Measurements from ENCODE around the gene ASCC1. TPM values are rescaled to one million over a fixed set of nuclear protein-coding genes. Genes with fewer than 3 reads are reported as not detected.

Gene ASCC1
- total and polyA plus RNA-seq, 2 of the 13 experiments (the other 11 are each of a cell fraction or from before 2014, with no cell fraction given) = 21.6 to 30.1 TPM

DNA sequence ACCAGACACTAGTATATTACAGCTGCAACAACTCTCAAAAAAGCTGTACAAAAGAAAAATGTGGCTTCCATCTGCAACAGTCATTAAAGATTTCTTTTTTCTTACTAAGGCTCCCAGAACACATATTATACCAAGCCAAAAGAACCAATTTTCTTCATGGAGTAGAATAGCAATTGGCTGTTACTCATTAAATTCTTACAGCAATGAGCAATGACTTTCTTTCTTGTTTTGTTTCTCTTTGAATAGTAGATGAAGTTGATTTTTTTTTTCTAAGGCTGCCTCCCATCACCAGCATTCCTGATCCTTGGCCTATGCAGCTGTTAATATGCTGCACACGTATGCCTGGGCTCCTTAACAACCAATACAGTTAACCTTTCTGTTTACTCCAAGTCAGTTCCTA is 91.1 kb downstream of the ASCC1 start:
- ChIA-PET POLR2A (interaction anchor here (0.7 to 1.3 kb wide), 2 partner anchors 204 to 207 kb away, joined by 3 to 4 read pairs; no protein-coding TSS in a partner anchor), CTCF (ENCODE audit: low intra/inter-chr PET ratio, low total read pairs) (no interaction called here)
- no peak overlapping the region for H3K4me3 ChIP-seq (replicated peaks in 1 of 3; ENCODE audit: insufficient read depth in 1 of 3, low read depth in 2 of 3, low read length in 3 of 3)
- H3K27me3 ChIP-seq (ENCODE audit: control insufficient read depth in 1 of 2, insufficient read depth in 2 of 2, low read length in 2 of 2) = no peaks in the 10 kb centered on the region
- ATAC-seq (no peak), FAIRE-seq (no peak), DNase-seq (ENCODE audit: low spot score) (no peak)
- no peaks in the 10 kb centered on the region for H4K20me1 ChIP-seq (ENCODE audit: insufficient read depth, low read length)
- no peaks in the 10 kb centered on the region for H3K4me1 ChIP-seq (ENCODE audit: insufficient read depth, low read length)
- H3K4me2 ChIP-seq (ENCODE audit: low read depth, low read length) = no peak overlapping the region
- no peak overlapping the region for H3K27ac ChIP-seq (ENCODE audit: extremely low read length, insufficient read depth, low read length)
- H3K9ac ChIP-seq (ENCODE audit: insufficient read depth, low read depth, low read length) = no peak overlapping the region
- no peak overlapping the region for H2AFZ ChIP-seq (ENCODE audit: low read length)
- intact Hi-C loops (cut with micrococcal nuclease; ENCODE audit: unreplicated experiment) (loop anchor here (10.0 kb wide), 1 partner anchor 100 kb away; no protein-coding TSS in a partner anchor), in situ Hi-C loops (cut with HindIII; ENCODE audit: extremely low pct_ligation_motif_present, low pct_unique_long_range_greater_than_20kb) (no loop called here)
- H3K36me3 ChIP-seq (replicated peaks in 1 of 2; ENCODE audit: control insufficient read depth in 1 of 2, insufficient read depth in 2 of 2, low read length in 2 of 2) = peaks cover 0 to 5% of the 10 kb centered on the region in 2 experiments; a peak in 3 of 5 replicates
- BruUV-seq (replicated peaks) = no TSS peak
- H3K79me2 ChIP-seq (ENCODE audit: insufficient read depth, low read length) = no peaks in the 10 kb centered on the region
- H3K9me3 ChIP-seq (ENCODE audit: low read length) = no peaks in the 10 kb centered on the region
- WGBS (ENCODE audit: low lambda C conversion rate) = 93% methylated on average over 1 of the region's 1 CpG
- TF ChIP-seq, protein P1, sequence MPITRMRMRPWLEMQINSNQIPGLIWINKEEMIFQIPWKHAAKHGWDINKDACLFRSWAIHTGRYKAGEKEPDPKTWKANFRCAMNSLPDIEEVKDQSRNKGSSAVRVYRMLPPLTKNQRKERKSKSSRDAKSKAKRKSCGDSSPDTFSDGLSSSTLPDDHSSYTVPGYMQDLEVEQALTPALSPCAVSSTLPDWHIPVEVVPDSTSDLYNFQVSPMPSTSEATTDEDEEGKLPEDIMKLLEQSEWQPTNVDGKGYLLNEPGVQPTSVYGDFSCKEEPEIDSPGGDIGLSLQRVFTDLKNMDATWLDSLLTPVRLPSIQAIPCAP (CRISPR knock-in tag; IDR thresholded peaks at IDR 0.05; ENCODE audit: low read depth) = no peak
- TF ChIP-seq ZNF569 (CRISPR knock-in tag; IDR thresholded peaks at IDR 0.05; ENCODE audit: borderline replicate concordance) (no peak), NR2F2 (IDR thresholded peaks at IDR 0.05; ENCODE audit: borderline replicate concordance, low read depth) (no peak), MIER2 (CRISPR knock-in tag; IDR thresholded peaks at IDR 0.05) (no peak), ZNF235 (CRISPR knock-in tag; IDR thresholded peaks at IDR 0.05; ENCODE audit: borderline replicate concordance) (no peak), IKZF1 (IDR thresholded peaks at IDR 0.05) (no peak), LCORL (IDR thresholded peaks at IDR 0.05) (no peak), LCORL (CRISPR knock-in tag; IDR thresholded peaks at IDR 0.05) (no peak), HOXD1 (CRISPR knock-in tag; IDR thresholded peaks at IDR 0.05) (no peak), ZNF138 (CRISPR knock-in tag; IDR thresholded peaks at IDR 0.05; ENCODE audit: low read depth) (no peak), ZNF841 (CRISPR knock-in tag; IDR thresholded peaks at IDR 0.05; ENCODE audit: borderline replicate concordance) (no peak), HNRNPH1 (optimal IDR thresholded peaks at IDR 0.05; ENCODE audit: low read depth, low read length) (no peak)
- TF ChIP-seq, protein P2, sequence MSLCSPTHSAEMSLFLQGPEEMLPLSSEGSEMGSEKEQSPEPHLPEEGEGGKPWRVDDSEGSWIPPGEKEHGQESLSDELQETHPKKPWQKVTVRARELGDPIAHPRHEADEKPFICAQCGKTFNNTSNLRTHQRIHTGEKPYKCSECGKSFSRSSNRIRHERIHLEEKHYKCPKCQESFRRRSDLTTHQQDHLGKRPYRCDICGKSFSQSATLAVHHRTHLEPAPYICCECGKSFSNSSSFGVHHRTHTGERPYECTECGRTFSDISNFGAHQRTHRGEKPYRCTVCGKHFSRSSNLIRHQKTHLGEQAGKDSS (CRISPR knock-in tag; IDR thresholded peaks at IDR 0.05; ENCODE audit: borderline replicate concordance, low read depth) = no peak
- TF ChIP-seq, protein P3, sequence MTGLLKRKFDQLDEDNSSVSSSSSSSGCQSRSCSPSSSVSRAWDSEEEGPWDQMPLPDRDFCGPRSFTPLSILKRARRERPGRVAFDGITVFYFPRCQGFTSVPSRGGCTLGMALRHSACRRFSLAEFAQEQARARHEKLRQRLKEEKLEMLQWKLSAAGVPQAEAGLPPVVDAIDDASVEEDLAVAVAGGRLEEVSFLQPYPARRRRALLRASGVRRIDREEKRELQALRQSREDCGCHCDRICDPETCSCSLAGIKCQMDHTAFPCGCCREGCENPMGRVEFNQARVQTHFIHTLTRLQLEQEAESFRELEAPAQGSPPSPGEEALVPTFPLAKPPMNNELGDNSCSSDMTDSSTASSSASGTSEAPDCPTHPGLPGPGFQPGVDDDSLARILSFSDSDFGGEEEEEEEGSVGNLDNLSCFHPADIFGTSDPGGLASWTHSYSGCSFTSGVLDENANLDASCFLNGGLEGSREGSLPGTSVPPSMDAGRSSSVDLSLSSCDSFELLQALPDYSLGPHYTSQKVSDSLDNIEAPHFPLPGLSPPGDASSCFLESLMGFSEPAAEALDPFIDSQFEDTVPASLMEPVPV (CRISPR knock-in tag; IDR thresholded peaks at IDR 0.05) = no peak
- TF ChIP-seq, protein P4, sequence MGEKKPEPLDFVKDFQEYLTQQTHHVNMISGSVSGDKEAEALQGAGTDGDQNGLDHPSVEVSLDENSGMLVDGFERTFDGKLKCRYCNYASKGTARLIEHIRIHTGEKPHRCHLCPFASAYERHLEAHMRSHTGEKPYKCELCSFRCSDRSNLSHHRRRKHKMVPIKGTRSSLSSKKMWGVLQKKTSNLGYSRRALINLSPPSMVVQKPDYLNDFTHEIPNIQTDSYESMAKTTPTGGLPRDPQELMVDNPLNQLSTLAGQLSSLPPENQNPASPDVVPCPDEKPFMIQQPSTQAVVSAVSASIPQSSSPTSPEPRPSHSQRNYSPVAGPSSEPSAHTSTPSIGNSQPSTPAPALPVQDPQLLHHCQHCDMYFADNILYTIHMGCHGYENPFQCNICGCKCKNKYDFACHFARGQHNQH (CRISPR knock-in tag; IDR thresholded peaks at IDR 0.05) = no peak
- TF ChIP-seq, protein P5, sequence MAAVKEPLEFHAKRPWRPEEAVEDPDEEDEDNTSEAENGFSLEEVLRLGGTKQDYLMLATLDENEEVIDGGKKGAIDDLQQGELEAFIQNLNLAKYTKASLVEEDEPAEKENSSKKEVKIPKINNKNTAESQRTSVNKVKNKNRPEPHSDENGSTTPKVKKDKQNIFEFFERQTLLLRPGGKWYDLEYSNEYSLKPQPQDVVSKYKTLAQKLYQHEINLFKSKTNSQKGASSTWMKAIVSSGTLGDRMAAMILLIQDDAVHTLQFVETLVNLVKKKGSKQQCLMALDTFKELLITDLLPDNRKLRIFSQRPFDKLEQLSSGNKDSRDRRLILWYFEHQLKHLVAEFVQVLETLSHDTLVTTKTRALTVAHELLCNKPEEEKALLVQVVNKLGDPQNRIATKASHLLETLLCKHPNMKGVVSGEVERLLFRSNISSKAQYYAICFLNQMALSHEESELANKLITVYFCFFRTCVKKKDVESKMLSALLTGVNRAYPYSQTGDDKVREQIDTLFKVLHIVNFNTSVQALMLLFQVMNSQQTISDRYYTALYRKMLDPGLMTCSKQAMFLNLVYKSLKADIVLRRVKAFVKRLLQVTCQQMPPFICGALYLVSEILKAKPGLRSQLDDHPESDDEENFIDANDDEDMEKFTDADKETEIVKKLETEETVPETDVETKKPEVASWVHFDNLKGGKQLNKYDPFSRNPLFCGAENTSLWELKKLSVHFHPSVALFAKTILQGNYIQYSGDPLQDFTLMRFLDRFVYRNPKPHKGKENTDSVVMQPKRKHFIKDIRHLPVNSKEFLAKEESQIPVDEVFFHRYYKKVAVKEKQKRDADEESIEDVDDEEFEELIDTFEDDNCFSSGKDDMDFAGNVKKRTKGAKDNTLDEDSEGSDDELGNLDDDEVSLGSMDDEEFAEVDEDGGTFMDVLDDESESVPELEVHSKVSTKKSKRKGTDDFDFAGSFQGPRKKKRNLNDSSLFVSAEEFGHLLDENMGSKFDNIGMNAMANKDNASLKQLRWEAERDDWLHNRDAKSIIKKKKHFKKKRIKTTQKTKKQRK (IDR thresholded peaks at IDR 0.05; ENCODE audit: low read length) = no peak
- TF ChIP-seq, protein P6, sequence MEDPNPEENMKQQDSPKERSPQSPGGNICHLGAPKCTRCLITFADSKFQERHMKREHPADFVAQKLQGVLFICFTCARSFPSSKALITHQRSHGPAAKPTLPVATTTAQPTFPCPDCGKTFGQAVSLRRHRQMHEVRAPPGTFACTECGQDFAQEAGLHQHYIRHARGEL (CRISPR knock-in tag; IDR thresholded peaks at IDR 0.05) = no peak

Measured in HepG2 (cell line).